HG03060 (cell line): ENCODE measurements around the gene SUPT5H.
A peak's percentile ranks its signal among the peaks of the same experiment; 100 is the strongest.

Experiments
- ATAC-seq: cut with Tn5 transposase; IDR thresholded peaks from one replicate; pipeline ENCODE4 v1.9.1; 2021; ENCODE audit warnings: low read depth, moderate number of reproducible peaks; ENCODE audit not compliant: unreplicated experiment

The SUPT5H gene

GRCh38 chr19:39445196-39446111 is at the start of gene SUPT5H:
Gene SUPT5H, plus strand, starts transcription at chr19:39445582. Its CDS starts 309 bp downstream, at chr19:39445891.
- peak; percentile 57 for ATAC-seq

- no peak for ATAC-seq
These were observed 47.8 kb upstream of the SUPT5H start for GRCh38 chr19:39397360-39398296.

DNA sequence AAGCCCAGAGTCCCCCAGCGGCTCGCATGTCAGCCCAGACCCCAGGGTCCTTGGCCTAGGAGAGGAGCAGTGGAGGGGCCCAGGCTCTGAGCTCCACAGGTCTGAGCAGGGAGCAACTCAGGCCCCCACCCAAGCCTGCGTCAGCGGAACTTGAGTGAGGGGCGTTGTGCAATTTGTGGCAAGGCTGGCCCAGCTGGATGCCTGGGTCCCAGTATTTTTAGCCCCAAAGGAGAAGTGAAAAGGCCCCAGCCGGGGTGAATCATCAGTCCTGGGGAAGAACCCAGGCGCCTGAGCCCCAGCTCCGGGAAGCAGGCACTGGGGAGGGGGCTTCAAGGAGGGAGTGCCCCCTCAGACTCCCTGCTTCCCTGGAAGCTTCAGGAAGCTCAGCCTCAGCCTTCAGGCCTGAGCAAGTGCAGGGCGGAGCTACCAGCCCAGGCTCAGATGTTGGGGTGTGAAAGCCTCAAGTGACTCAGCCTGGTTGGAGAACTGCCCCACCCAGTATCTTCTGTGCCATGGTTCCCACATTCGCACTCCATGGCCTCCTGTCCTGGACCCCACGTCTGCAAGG is 47.0 kb upstream of the SUPT5H start:
- no peak for ATAC-seq

DNA sequence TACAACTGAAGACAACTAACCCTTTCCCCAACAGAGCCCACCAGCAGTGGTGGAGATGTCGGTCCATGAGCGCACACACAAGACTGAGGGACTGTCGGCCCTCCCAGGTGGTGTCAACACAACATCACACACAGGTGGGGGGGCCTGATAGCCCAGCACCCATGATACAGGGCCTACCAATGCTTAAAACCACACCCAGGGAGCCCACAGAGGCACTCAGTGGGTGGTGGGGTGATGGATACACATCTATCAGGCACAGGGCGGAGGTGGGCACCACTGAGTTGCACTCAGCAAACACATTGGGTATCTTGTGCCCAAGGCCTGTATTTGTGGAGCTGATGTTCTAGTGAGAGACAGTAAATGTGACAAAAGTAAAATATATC is 45.7 kb upstream of the SUPT5H start:
- no peak for ATAC-seq

DNA sequence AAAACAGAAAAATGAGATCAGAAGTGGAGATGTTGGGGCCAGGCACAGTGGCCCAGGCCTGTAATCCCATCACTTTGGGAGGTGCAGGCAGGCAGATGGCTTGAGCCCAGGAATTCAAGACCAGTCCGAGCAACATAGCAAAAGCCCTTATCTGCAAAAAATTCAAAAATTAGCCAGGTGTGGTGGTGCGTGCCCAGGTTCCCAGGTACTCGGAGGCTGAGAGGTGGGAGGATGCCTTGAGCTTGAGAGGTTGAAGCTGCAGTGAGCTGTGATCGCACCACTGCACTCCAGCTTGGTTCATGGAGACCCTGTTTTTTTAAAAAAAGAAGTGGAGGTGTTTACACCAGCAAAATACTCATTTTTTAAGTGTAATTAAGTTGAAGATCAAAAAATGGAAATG is 45.3 kb upstream of the SUPT5H start:
- ATAC-seq: no peak

DNA sequence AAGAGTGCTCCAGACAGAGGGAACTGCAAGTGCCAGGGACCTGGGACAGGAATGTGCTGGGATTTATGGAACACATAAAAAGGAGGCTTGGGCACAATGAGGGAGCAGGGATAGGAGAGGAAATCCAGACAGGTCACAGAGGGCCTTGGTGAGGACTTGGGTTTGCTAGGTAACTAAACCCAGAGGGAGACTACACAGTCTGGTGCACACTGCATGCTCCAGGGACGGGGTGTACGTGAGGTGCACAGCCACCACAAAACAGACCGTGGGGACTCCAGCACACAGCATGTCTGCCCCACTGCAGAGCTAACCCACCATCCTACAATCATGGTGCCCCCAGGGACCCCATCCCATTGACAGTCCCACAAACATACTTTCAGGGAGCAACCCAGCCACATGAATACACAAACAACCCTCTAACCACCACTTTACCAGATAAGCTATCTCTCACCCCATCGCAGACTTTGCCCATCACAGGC is 44.3 kb upstream of the SUPT5H start:
- ATAC-seq: no peak

- peak; percentile 25 for ATAC-seq
These were observed 43.6 kb upstream of the SUPT5H start for GRCh38 chr19:39401549-39402345.

- ATAC-seq: no peak
These were observed 42.8 kb upstream of the SUPT5H start for GRCh38 chr19:39402346-39403300.

- no peak for ATAC-seq
These were observed 41.8 kb upstream of the SUPT5H start for GRCh38 chr19:39403331-39404312.

DNA sequence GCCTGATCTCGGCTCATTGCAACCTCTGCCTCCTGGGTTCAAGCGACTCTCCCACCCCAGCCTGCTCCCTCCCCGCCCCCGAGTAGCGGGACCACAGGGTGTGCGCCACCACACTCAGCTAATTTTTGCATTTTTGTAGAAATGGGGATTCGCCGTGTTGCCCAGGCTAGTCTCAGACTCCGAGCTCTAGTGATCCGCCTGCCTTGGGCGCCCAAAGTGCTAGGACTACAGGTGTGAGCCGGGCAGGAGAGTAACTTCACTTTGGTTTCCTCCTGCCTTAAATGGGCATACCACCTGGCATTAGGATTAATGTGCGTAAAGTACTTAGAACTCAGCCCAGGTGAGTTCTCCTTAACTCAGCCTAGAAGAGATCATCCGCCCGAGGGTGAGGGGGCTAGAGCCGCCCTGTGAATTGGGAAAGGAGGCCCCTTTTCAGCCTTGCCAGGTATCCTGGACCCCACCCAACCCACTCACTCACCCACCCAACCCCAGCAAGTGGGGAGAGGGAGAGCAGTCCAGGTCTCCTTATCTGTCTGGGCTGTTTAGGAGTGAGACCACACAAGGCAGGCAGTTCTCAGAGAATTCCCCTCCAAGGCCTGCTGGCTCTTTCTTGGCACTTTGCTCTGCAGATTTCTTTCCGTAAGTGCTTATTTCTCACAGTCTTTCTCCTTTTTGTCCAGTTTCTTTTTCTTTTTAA is 40.0 kb upstream of the SUPT5H start:
- ATAC-seq: no peak

DNA sequence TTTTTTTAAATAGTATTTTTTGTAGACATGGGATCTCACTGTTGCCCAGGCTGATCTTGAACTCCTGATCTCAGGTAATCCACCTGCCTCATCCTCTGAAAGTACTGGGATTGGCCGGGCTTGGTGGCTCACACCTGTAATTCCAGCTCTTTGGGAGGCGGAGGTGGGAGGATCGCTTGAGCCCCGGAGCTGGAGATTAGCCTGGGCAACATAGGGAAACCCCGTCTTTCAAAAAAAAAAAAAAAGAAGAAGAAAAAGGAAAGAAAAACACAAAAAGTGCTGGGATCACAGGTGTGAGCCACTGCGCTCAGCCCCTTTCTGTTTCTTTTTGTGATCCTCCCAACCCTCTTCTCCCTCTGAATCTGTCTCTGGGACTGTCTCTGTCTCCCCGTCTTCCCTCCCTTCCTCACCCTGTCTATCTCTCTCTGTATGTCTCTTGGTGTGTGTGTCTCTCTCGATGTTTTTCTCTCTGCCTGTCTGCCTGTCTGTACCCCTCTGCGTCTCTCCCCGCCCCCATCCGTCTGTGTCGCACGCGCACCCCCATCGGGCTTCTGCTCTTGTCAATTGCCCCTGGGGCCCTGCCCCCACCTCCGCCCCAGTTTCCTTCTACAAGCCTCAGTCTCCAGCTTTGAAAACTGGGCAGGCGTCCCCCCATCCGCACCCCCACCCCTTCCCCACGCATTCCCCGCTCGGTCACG is 39.3 kb upstream of the SUPT5H start:
- no peak for ATAC-seq

DNA sequence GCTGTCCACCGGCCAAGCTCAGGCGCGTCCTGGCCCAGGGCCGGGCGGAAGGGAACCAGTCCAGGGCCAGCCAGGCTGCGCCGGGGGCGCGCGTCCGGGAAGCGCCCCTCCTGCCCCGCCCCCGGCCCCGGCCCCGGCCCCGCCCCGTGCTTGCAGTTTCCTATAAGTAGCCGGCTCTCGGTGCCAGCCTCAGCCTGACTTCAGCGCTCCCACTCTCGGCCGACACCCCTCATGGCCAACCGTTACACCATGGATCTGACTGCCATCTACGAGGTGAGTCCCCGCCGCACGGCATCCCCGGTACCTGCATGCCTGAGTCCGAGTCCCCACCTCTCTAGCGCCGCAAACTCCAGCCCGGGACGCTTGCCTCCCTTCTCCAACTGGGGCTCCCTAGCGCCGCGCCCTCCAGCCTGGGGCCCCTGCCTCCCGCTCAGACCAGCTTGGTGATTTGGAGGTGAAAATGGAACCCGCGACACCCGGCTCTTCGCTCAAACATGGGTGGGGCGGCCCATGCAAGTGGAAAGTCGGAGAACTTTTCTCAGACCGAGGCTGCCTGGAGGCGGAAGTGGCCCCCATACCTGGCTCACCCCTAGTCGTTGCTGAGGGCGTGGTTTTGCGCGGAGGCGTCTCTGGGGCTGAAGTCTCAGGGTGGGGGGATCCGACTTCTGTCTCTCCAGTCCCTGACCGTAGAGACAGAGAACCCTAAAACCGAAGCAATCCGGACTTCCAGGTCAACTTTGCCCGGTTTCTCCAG is 38.5 kb upstream of the SUPT5H start, which contains the start of gene ZFP36:
Gene ZFP36 (plus strand): TSS at position 192 of the 754 bp plus-strand sequence. CDS start 58 bp downstream, at position 250.
- ATAC-seq: no peak

GRCh38 chr19:39407410-39407659 is 38.0 kb upstream of the SUPT5H start:
- ATAC-seq: no peak

- no peak for ATAC-seq
These were observed 37.6 kb upstream of the SUPT5H start for GRCh38 chr19:39407660-39408391.
